ENCODE results near the gene FGFR2. TPM values are rescaled to one million over a fixed set of nuclear protein-coding genes. Genes with fewer than 3 reads are reported as not detected.

The FGFR2 gene
- total and polyA plus RNA-seq, 9 of the 15 experiments (the other 6 are each of a cell fraction or from before 2014, with no cell fraction given): 0.20 TPM; not detected in 8

GRCh38 chr10:121543545-121543944, 54.7 kb downstream of the FGFR2 start (continued):
- TF ChIP-seq MBD1 (CRISPR knock-in tag; IDR thresholded peaks at IDR 0.05) (no peak), ARNT (IDR thresholded peaks at IDR 0.05) (no peak)

DNA sequence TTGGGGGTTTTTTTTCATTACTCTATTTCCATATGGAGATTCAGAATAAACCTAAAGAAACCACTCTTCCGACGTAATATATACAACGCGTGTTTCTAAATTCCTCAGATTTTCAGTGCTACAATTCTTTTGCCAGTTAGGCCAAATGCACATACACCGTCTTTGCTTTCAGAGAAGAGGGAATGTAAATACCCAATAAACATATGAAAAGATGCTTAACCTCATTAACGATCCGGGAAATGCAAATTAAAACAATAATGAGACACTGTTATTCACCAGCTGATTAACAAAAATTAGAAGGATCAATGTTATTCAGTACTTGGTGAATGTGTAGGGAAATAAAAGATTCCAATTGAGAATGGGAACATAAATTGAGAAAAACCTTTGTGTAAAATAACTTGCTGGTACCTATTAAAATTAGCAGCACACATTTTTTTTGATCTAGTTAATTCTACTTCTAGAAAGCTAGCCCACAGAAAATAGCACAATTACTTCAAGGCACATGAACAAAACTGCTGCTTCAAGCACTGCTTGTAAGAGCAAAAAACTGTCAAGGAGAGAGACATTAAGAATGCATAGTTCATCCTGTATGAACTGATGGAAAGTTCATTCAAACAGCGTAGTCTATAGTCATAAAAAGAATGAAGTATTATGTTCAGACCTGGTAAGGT, 56.7 kb downstream of the FGFR2 start:
- ChIA-PET POLR2A (no interaction called here), CTCF (ENCODE audit: low intra/inter-chr PET ratio) (no interaction called here)
- WGBS (ENCODE audit: insufficient coverage, low coverage, missing lambda C conversion rate): 0% methylated on average over 4 of the region's 8 CpGs
- Histone ChIP-seq H3K79me2 (ENCODE audit: control insufficient read depth, insufficient read depth, low read length) (no peaks in the 10 kb centered on the region), H3K27ac (ENCODE audit: extremely low read depth, low read depth, low read length) (no peak overlapping the region), H3K9me1 (ENCODE audit: control insufficient read depth, insufficient read depth, low read length) (no peaks in the 10 kb centered on the region), H2AFZ (ENCODE audit: low read depth, low read length) (no peak overlapping the region), H3K9me3 (replicated peaks; ENCODE audit: control insufficient read depth, insufficient read depth, low read depth, low read length) (no peaks in the 10 kb centered on the region), H4K20me1 (replicated peaks; ENCODE audit: control insufficient read depth, insufficient read depth, low read length) (no peaks in the 10 kb centered on the region), H3K4me3 (no peak overlapping the region), H3K36me3 (ENCODE audit: control insufficient read depth, insufficient read depth, low read length) (no peaks in the 10 kb centered on the region), H3K9ac (ENCODE audit: insufficient read depth in 1 of 2, low read depth in 2 of 2, low read length in 2 of 2) (no peak overlapping the region), H3K4me1 (replicated peaks in 1 of 2; ENCODE audit: control insufficient read depth in 2 of 2, insufficient read depth in 2 of 2, low read length in 2 of 2) (no peaks in the 10 kb centered on the region), H3K27me3 (ENCODE audit: control insufficient read depth in 2 of 2, insufficient read depth in 2 of 2, low read length in 2 of 2) (peaks cover 0 to 12% of the 10 kb centered on the region in 2 experiments; a peak in 3 of 5 replicates), H3K4me2 (ENCODE audit: insufficient read depth, low read length) (no peak overlapping the region)
- intact Hi-C loops (cut with micrococcal nuclease) (no loop called here), in situ Hi-C loops (cut with MboI) (no loop called here)
- no peak for FAIRE-seq
- DNase-seq (ENCODE audit: extremely low read depth in 1 of 4, low spot score in 3 of 4): no peak
- BruUV-seq (replicated peaks): no TSS peak
- TF ChIP-seq CEBPB (tag; IDR thresholded peaks at IDR 0.05): no peak
- TF ChIP-seq HSF4 (CRISPR knock-in tag; IDR thresholded peaks at IDR 0.05; ENCODE audit: borderline replicate concordance): no peak
- ATAC-seq: no peak
